Measurements from ENCODE around the gene FASN. TPM values are rescaled to one million over a fixed set of nuclear protein-coding genes. Genes with fewer than 3 reads are reported as not detected.

The FASN gene
- total RNA-seq, 3 donors from 2014 or later (not counting 1 experiment from before 2014, with no cell fraction given): 53.8 to 56.2 (median 54.0) TPM

GRCh38 chr17:82114872-82115271, 16.8 kb upstream of the FASN start:
- Mint-ChIP-seq H3K4me3 (no peak overlapping the region), H3K4me1 (no peaks in the 10 kb centered on the region), H3K27ac (no peak overlapping the region), H3K36me3 (no peaks in the 10 kb centered on the region), H3K27me3 (ENCODE audit: low read depth in 2 of 2) (no peaks in the 10 kb centered on the region), H3K9me3 (no peaks in the 10 kb centered on the region)
- intact Hi-C loops (cut with micrococcal nuclease): no loop called here
- H3K9me3 ChIP-seq (ENCODE audit: control insufficient read depth, insufficient read depth, low read length): no peaks in the 10 kb centered on the region
- no peak overlapping the region for H3K27ac ChIP-seq (ENCODE audit: low read length)
- no peak for ATAC-seq
- no peaks in the 10 kb centered on the region for H3K27me3 ChIP-seq (ENCODE audit: control insufficient read depth, insufficient read depth, low read length)
- no peak for DNase-seq
- no peak overlapping the region for H3K4me3 ChIP-seq (ENCODE audit: low read length)
- H3K36me3 ChIP-seq (ENCODE audit: control insufficient read depth, insufficient read depth, low read length): no peaks in the 10 kb centered on the region
- no peaks in the 10 kb centered on the region for H3K4me1 ChIP-seq (ENCODE audit: control insufficient read depth, insufficient read depth, low read length)
- no peak for TF ChIP-seq CTCF (IDR thresholded peaks at IDR 0.05)
- 91% methylated on average over 9 of the region's 9 CpGs for WGBS (ENCODE audit: insufficient coverage)

GRCh38 chr17:82114447-82114846, 16.4 kb upstream of the FASN start:
- Mint-ChIP-seq H3K9me3 (no peaks in the 10 kb centered on the region), H3K4me3 (no peak overlapping the region), H3K27ac (no peak overlapping the region), H3K36me3 (no peaks in the 10 kb centered on the region), H3K4me1 (no peaks in the 10 kb centered on the region), H3K27me3 (ENCODE audit: low read depth in 2 of 2) (no peaks in the 10 kb centered on the region)
- no peaks in the 10 kb centered on the region for H3K9me3 ChIP-seq (ENCODE audit: control insufficient read depth, insufficient read depth, low read length)
- no peak overlapping the region for H3K27ac ChIP-seq (ENCODE audit: low read length)
- H3K27me3 ChIP-seq (ENCODE audit: control insufficient read depth, insufficient read depth, low read length): no peaks in the 10 kb centered on the region
- H3K36me3 ChIP-seq (ENCODE audit: control insufficient read depth, insufficient read depth, low read length): no peaks in the 10 kb centered on the region
- H3K4me1 ChIP-seq (ENCODE audit: control insufficient read depth, insufficient read depth, low read length): no peaks in the 10 kb centered on the region
- no peak for TF ChIP-seq CTCF (IDR thresholded peaks at IDR 0.05)
- 91% methylated on average over 10 of the region's 10 CpGs for WGBS (ENCODE audit: insufficient coverage)
- intact Hi-C loops (cut with micrococcal nuclease): no loop called here
- no peak for ATAC-seq
- H3K4me3 ChIP-seq (ENCODE audit: low read length): no peak overlapping the region
- no peak for DNase-seq

GRCh38 chr17:82113941-82114340, 15.9 kb upstream of the FASN start:
- no peaks in the 10 kb centered on the region for H3K9me3 Mint-ChIP-seq
- WGBS (ENCODE audit: insufficient coverage): 94% methylated on average over 13 of the region's 13 CpGs
- H3K4me3 Mint-ChIP-seq: no peak overlapping the region
- H3K4me1 Mint-ChIP-seq: peaks cover 0 to 3% of the 10 kb centered on the region in 2 donors
- H3K27me3 Mint-ChIP-seq (ENCODE audit: low read depth in 2 of 2): no peaks in the 10 kb centered on the region
- Histone ChIP-seq H3K4me3 (ENCODE audit: low read length) (no peak overlapping the region), H3K4me1 (ENCODE audit: control insufficient read depth, insufficient read depth, low read length) (no peaks in the 10 kb centered on the region), H3K27me3 (ENCODE audit: control insufficient read depth, insufficient read depth, low read length) (no peaks in the 10 kb centered on the region), H3K36me3 (ENCODE audit: control insufficient read depth, insufficient read depth, low read length) (no peaks in the 10 kb centered on the region), H3K9me3 (ENCODE audit: control insufficient read depth, insufficient read depth, low read length) (no peaks in the 10 kb centered on the region), H3K27ac (ENCODE audit: low read length) (no peak overlapping the region)
- ATAC-seq (no peak), DNase-seq (no peak)
- H3K27ac Mint-ChIP-seq: no peak overlapping the region
- intact Hi-C loops (cut with micrococcal nuclease): no loop called here
- H3K36me3 Mint-ChIP-seq: no peaks in the 10 kb centered on the region
- no peak for TF ChIP-seq CTCF (IDR thresholded peaks at IDR 0.05)

GRCh38 chr17:82113422-82113821, 15.4 kb upstream of the FASN start:
- no peak for TF ChIP-seq CTCF (IDR thresholded peaks at IDR 0.05)
- 92% methylated on average over 9 of the region's 9 CpGs for WGBS (ENCODE audit: insufficient coverage)

More at GRCh38 chr17:82113422-82113821, 15.4 kb upstream of the FASN start:
- Histone ChIP-seq H3K4me3 (ENCODE audit: low read length) (no peak overlapping the region), H3K9me3 (ENCODE audit: control insufficient read depth, insufficient read depth, low read length) (no peaks in the 10 kb centered on the region), H3K27ac (ENCODE audit: low read length) (no peak overlapping the region), H3K4me1 (ENCODE audit: control insufficient read depth, insufficient read depth, low read length) (no peaks in the 10 kb centered on the region), H3K36me3 (ENCODE audit: control insufficient read depth, insufficient read depth, low read length) (no peaks in the 10 kb centered on the region), H3K27me3 (ENCODE audit: control insufficient read depth, insufficient read depth, low read length) (no peaks in the 10 kb centered on the region)
- Mint-ChIP-seq H3K9me3 (no peaks in the 10 kb centered on the region), H3K27ac (no peak overlapping the region), H3K4me1 (peaks cover 0 to 8% of the 10 kb centered on the region in 2 donors), H3K27me3 (ENCODE audit: low read depth in 2 of 2) (no peaks in the 10 kb centered on the region), H3K4me3 (no peak overlapping the region), H3K36me3 (no peaks in the 10 kb centered on the region)
- DNase-seq (no peak), ATAC-seq (no peak)
- intact Hi-C loops (cut with micrococcal nuclease): no loop called here
